Spinal cord (tissue), 10 donors: ENCODE measurements around the gene ELANE. TPM values are rescaled to one million over a fixed set of nuclear protein-coding genes. Genes with fewer than 3 reads are reported as not detected.
A peak's percentile ranks its signal among the peaks of the same experiment; 100 is the strongest.

Experiments used
- DNase-seq, 6 donors: peaks; one replicate each; pipeline versions ENCODE4 v3.0.0 to v3.0.0-alpha.2; 2013 to 2015; ENCODE audit warnings: low spot score in 6 of 6, low read depth in 4 of 6
- H3K27ac ChIP-seq: one replicate; pipeline ENCODE4 v1.5.1; 2013; ENCODE audit warnings: low read depth, low read length, control low read depth
- H3K27me3 ChIP-seq: one replicate; pipeline ENCODE4 v1.6.1; 2013; ENCODE audit warnings: low read length; ENCODE audit not compliant: control insufficient read depth, insufficient read depth
- H3K36me3 ChIP-seq: one replicate; pipeline ENCODE4 v1.6.1; 2013; ENCODE audit warnings: low read length; ENCODE audit not compliant: control insufficient read depth, insufficient read depth
- H3K4me1 ChIP-seq: one replicate; pipeline ENCODE4 v1.6.1; 2013; ENCODE audit warnings: low read length; ENCODE audit not compliant: control insufficient read depth, insufficient read depth
- H3K4me3 ChIP-seq: one replicate; pipeline ENCODE4 v1.5.1; 2013; ENCODE audit warnings: low read depth, low read length, control low read depth
- H3K9me3 ChIP-seq: one replicate; pipeline ENCODE4 v1.6.1; 2013; ENCODE audit warnings: low read length; ENCODE audit not compliant: control insufficient read depth, insufficient read depth
- WGBS: methylation state at CpG from one replicate; pipeline ENCODE4 v1.1.5; 2013; ENCODE audit warnings: missing lambda C conversion rate; ENCODE audit not compliant: insufficient coverage; 5-methylcytosine and 5-hydroxymethylcytosine counted together
- polyA plus RNA-seq, 2 donors: library from polyadenylated mRNA; unstranded; fragments of 120-200 nt; gene quantifications; one replicate each; pipeline ENCODE4 v1.2.1, GENCODE V29; 2013; ENCODE audit not compliant: insufficient read length in 2 of 2
- total RNA-seq, 2 donors: library from RNA; depleted of rRNA in 1 of 2; stranded (reverse); fragments of 120-200 nt in 1 of 2; fragments of >200 nt in 1 of 2; gene quantifications; one replicate each; pipeline versions ENCODE4 v1.2.3 to v1.2.4, GENCODE V29; 2013 to 2014
- donor health status: healthy.

Gene ELANE
- total and polyA plus RNA-seq, 4 donors = 0.18 to 23.5 (median 0.99) TPM; not detected in 1

GRCh38 chr19:861141-861755, 9.1 kb downstream of the ELANE start:
- peaks cover 20% of the 10 kb centered on the region for H3K36me3 ChIP-seq
- WGBS = 61% methylated on average over 23 of the region's 35 CpGs
- H3K27ac ChIP-seq = no peak overlapping the region
- no peaks in the 10 kb centered on the region for H3K9me3 ChIP-seq
- DNase-seq = no peak
- no peak overlapping the region for H3K4me3 ChIP-seq
- H3K4me1 ChIP-seq = peaks cover 10% of the 10 kb centered on the region
- H3K27me3 ChIP-seq = peaks cover 40% of the 10 kb centered on the region

GRCh38 chr19:861756-862580, 9.9 kb downstream of the ELANE start:
- DNase-seq = peak in 1 of 6 donors; percentile 32
- Histone ChIP-seq H3K4me3 (no peak overlapping the region), H3K36me3 (peaks cover 24% of the 10 kb centered on the region), H3K9me3 (no peaks in the 10 kb centered on the region), H3K4me1 (peaks cover 12% of the 10 kb centered on the region), H3K27ac (no peak overlapping the region), H3K27me3 (peaks cover 40% of the 10 kb centered on the region)
- 12% methylated on average over 57 of the region's 60 CpGs for WGBS

- WGBS = 25% methylated on average over 43 of the region's 48 CpGs
- H3K4me3 ChIP-seq = no peak overlapping the region
- H3K36me3 ChIP-seq = peaks cover 32% of the 10 kb centered on the region
- DNase-seq = peak in 2 of 6 donors; percentile 69 to 71
- no peak overlapping the region for H3K27ac ChIP-seq
- H3K27me3 ChIP-seq = peaks cover 40% of the 10 kb centered on the region
- H3K9me3 ChIP-seq = no peaks in the 10 kb centered on the region
- peaks cover 18% of the 10 kb centered on the region for H3K4me1 ChIP-seq
Measured at GRCh38 chr19:862581-863314, 10.6 kb downstream of the ELANE start.

GRCh38 chr19:863315-863620, 11.2 kb downstream of the ELANE start:
- DNase-seq = no peak
- Histone ChIP-seq H3K9me3 (no peaks in the 10 kb centered on the region), H3K4me3 (no peak overlapping the region), H3K4me1 (peaks cover 23% of the 10 kb centered on the region), H3K27me3 (peaks cover 39% of the 10 kb centered on the region), H3K27ac (no peak overlapping the region), H3K36me3 (peaks cover 37% of the 10 kb centered on the region)
- WGBS = no CpG with 5 or more reads among the region's 7 CpGs

- Histone ChIP-seq H3K27ac (no peak overlapping the region), H3K4me1 (peaks cover 34% of the 10 kb centered on the region), H3K9me3 (no peaks in the 10 kb centered on the region), H3K36me3 (peaks cover 73% of the 10 kb centered on the region), H3K27me3 (peaks cover 9% of the 10 kb centered on the region), H3K4me3 (no peak overlapping the region)
- no peak for DNase-seq
- WGBS = 71% methylated on average over 22 of the region's 38 CpGs
Measured at GRCh38 chr19:866769-867300, 14.7 kb downstream of the ELANE start.

GRCh38 chr19:867301-867793, 15.2 kb downstream of the ELANE start:
- Histone ChIP-seq H3K4me1 (peaks cover 34% of the 10 kb centered on the region), H3K36me3 (peaks cover 78% of the 10 kb centered on the region)

GRCh38 chr19:867855-868457, 15.9 kb downstream of the ELANE start:
- Histone ChIP-seq H3K4me1 (peaks cover 28% of the 10 kb centered on the region), H3K36me3 (peaks cover 83% of the 10 kb centered on the region), H3K4me3 (no peak overlapping the region), H3K9me3 (no peaks in the 10 kb centered on the region), H3K27ac (no peak overlapping the region), H3K27me3 (peaks cover 5% of the 10 kb centered on the region)
- DNase-seq = no peak
- 88% methylated on average over 35 of the region's 39 CpGs for WGBS

More at GRCh38 chr19:867301-867793, 15.2 kb downstream of the ELANE start:
- Histone ChIP-seq H3K4me3 (no peak overlapping the region), H3K9me3 (no peaks in the 10 kb centered on the region), H3K27ac (no peak overlapping the region), H3K27me3 (peaks cover 8% of the 10 kb centered on the region)
- WGBS = 49% methylated on average over 16 of the region's 16 CpGs
- peak in 2 of 6 donors; percentile 49 to 69 for DNase-seq

- Histone ChIP-seq H3K9me3 (no peaks in the 10 kb centered on the region), H3K4me1 (peaks cover 27% of the 10 kb centered on the region), H3K36me3 (peaks cover 88% of the 10 kb centered on the region), H3K27me3 (no peaks in the 10 kb centered on the region), H3K27ac (no peak overlapping the region), H3K4me3 (no peak overlapping the region)
- 94% methylated on average over 34 of the region's 34 CpGs for WGBS
- no peak for DNase-seq
Measured at GRCh38 chr19:868458-869244, 16.5 kb downstream of the ELANE start.
